ENCODE data around the gene EPHA7. TPM values are rescaled to one million over a fixed set of nuclear protein-coding genes. Genes with fewer than 3 reads are reported as not detected.

The EPHA7 gene
- total RNA-seq, 1 experiment from 2014 or later, result not detected

DNA sequence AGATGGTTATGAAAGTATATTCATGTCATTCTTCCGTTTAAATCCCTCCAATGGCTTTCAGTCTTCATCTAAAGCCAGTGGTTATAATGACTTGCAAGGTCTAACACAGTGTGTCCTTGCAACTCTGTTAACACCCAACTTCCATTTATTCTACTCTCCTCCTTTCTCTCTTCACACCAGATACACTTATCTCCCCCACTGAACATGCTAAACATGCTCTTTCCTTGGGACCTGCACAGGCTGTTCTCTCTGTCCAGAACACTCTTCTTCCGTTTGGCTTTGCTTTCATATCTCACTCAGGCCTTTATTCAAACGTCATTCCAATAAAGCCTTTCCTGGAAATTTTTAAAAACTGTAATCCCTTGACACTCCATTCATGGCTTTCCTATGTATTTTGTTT is 91.5 kb downstream of the EPHA7 start:
- H3K27ac ChIP-seq, result no peak overlapping the region
- no peaks in the 10 kb centered on the region for H3K36me3 ChIP-seq
- H3K4me3 ChIP-seq, result no peak overlapping the region
- H3K4me1 ChIP-seq (replicated peaks), result no peaks in the 10 kb centered on the region
- H3K27me3 ChIP-seq (replicated peaks), result no peaks in the 10 kb centered on the region
- H3K9me3 ChIP-seq (replicated peaks), result no peaks in the 10 kb centered on the region
- DNase-seq (ENCODE audit: low read depth in 1 of 2, low spot score in 2 of 2), result no peak

DNA sequence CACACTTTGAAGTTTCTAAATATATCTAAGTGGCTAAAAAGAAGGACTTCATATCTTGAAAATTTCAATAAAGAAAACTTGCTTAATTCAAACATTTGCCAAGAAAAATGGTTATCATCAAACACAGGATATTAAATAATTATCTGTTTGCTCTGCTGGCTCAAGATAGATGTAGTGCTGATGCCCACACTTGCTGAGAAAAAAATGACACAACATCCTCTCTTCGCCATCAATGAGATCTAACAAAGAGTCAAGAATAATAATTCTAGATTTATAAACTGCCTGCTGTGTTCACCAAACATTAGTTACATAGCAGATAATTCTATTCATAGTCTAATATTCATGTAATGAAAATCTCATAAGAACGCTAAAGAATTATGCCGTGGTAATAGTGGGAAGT is 93.6 kb downstream of the EPHA7 start:
- H3K27ac ChIP-seq, result no peak overlapping the region
- DNase-seq (ENCODE audit: low read depth in 1 of 2, low spot score in 2 of 2), result no peak
- H3K4me3 ChIP-seq, result no peak overlapping the region
- H3K36me3 ChIP-seq, result no peaks in the 10 kb centered on the region
- no peaks in the 10 kb centered on the region for H3K4me1 ChIP-seq (replicated peaks)
- H3K9me3 ChIP-seq (replicated peaks), result no peaks in the 10 kb centered on the region
- H3K27me3 ChIP-seq (replicated peaks), result no peaks in the 10 kb centered on the region

DNA sequence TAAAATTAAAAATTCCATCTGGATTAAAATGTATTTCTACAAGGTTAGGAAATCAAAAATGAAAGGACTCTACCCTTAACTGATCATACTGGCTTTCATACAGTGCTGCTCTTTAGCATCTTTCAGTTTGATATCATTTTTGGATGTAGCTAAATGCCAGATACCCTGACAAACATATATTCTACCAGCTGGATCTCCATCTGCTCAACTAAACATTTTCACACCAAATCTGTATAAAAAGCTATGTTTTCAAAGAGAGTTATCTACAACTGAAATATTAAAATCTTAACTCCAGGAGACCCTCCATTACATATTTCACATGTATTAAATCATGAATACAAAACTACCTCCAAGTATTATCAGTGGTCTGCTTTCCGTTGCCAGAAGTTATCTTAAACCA is 95.7 kb downstream of the EPHA7 start:
- H3K4me3 ChIP-seq, result no peak overlapping the region

DNA sequence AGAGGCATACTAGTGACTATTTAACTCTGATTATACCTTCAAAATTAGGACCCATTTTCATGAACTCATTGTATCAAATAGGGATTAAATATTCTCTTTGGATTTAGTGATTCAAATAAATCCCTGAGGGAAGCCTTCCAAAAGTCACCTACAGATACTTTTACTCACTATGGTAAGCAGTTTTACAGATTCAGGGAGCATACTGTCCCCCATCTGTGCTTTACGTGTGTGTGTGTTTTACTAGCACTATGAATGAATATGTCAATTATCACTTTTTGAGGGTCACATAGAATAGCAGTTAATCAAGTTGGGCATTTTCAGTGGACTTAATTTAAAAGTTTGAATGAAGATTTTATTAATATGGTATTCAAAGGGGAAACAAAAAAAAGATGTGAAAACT is 96.7 kb downstream of the EPHA7 start:
- H3K4me3 ChIP-seq, result no peak overlapping the region
- H3K27ac ChIP-seq, result no peak overlapping the region
- no peaks in the 10 kb centered on the region for H3K9me3 ChIP-seq (replicated peaks)
- no peaks in the 10 kb centered on the region for H3K36me3 ChIP-seq
- no peaks in the 10 kb centered on the region for H3K4me1 ChIP-seq (replicated peaks)
- no peak for DNase-seq (ENCODE audit: low read depth in 1 of 2, low spot score in 2 of 2)
- H3K27me3 ChIP-seq (replicated peaks), result no peaks in the 10 kb centered on the region

More for the DNA sequence above, 95.7 kb downstream of the EPHA7 start:
- no peak for DNase-seq (ENCODE audit: low read depth in 1 of 2, low spot score in 2 of 2)
- Histone ChIP-seq H3K27ac (no peak overlapping the region), H3K27me3 (replicated peaks) (no peaks in the 10 kb centered on the region), H3K36me3 (no peaks in the 10 kb centered on the region), H3K9me3 (replicated peaks) (no peaks in the 10 kb centered on the region), H3K4me1 (replicated peaks) (no peaks in the 10 kb centered on the region)

DNA sequence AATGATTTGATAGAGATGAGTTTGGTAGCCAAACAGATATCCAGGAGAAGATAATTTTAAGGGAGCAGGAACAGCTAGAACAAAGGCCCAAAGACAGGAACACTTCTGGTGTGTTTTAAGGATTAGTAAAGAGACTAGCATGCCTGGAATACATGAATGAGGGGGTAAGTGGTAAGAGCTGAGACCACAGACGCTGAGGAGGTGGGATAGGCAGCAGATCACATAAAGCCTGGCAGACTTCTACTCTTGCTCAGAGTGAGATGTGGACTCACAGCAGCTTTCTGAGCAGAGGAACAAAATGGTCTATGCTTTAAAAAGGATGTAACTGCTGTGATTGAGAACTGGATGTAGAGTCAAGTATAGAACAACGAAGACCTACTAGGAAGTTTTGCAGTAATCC is 100.1 kb downstream of the EPHA7 start:
- no peaks in the 10 kb centered on the region for H3K9me3 ChIP-seq (replicated peaks)
- no peak overlapping the region for H3K27ac ChIP-seq
- no peaks in the 10 kb centered on the region for H3K4me1 ChIP-seq (replicated peaks)
- no peak overlapping the region for H3K4me3 ChIP-seq
- no peaks in the 10 kb centered on the region for H3K36me3 ChIP-seq
- DNase-seq (ENCODE audit: low read depth in 1 of 2, low spot score in 2 of 2), result no peak
- H3K27me3 ChIP-seq (replicated peaks), result no peaks in the 10 kb centered on the region

DNA sequence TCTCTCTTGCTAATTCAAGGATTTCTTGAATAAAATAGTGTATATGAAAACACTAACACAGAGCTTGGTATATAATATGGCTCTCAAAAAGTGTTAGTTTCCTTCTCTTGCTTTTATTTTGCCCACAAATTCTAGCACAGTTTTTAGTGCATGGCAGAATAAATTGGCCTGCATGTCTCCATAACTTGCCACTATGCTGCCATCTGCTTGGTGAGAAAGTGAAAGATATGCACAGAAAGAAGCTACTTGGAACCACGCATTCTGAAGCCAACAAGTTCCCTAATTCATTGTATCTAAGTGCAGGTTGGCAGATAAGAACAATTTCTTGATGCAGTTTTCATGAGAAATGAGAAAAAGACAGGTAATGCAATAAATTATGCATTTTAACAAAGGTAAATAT is 101.2 kb downstream of the EPHA7 start:
- Histone ChIP-seq H3K9me3 (replicated peaks) (no peaks in the 10 kb centered on the region), H3K4me3 (no peak overlapping the region), H3K36me3 (no peaks in the 10 kb centered on the region), H3K4me1 (replicated peaks) (no peaks in the 10 kb centered on the region), H3K27me3 (replicated peaks) (no peaks in the 10 kb centered on the region), H3K27ac (no peak overlapping the region)
- DNase-seq (ENCODE audit: low read depth in 1 of 2, low spot score in 2 of 2), result no peak

DNA sequence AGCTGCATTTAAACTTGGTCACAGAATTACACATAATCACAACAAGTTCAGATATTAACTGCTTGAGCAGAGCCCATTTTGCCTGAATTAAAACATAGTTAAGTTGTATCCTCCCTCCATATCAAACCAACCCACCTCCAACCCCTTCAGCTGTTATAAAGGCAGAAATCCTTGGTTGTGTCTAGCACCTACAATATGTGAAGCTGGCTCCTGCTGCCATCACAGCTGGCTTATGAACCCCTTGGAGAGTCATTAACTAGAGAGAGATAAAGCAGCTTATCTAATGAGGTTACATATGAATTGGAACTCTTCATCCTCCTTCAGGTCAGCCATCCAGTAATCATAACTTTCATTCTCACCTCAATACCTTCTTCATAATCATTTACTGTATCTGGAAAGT is 101.8 kb downstream of the EPHA7 start:
- H3K27ac ChIP-seq, result no peak overlapping the region

DNA sequence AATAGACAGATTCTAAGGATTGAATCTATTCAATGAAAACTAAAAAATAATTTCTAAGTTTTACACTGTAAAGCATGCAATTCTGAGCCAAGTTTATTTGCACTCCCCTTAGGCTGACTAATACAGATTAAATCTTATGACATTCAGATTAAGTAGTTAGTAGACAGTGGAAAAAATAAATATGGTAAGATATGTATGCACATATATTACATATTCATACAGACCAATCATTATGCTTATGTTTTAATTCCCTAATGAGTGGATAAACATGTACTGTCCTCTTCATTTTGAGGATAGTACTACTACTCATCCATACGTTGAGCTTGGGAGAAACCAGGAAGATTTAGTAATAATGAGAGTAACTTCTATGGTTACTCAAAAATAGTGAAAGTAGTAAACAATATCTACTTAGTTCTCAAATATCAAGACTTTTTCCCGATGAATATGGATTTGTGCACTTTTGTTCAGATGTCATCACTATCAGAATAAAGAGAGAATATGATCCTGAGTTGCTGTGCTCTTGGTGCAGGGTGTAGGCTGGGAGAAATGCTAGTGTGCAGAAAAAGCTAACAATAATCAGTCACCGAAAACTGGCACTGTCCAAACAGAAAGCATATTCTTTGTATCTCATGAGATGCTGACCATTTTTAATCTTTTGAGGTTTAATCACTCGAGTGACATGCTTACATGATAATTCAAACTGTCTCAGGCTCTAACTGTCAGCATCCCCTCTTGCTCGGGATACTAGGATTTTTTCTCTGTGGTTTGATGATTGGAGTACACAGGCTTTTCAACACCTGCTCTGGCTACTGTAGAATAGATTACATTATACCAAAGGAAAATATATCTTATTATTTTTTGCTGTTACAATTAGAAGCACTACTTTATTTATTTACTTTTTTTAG is 111.6 kb downstream of the EPHA7 start:
- Histone ChIP-seq H3K9me3 (replicated peaks) (no peaks in the 10 kb centered on the region), H3K36me3 (no peaks in the 10 kb centered on the region)
- DNase-seq (ENCODE audit: low read depth in 1 of 2, low spot score in 2 of 2), result no peak

More for the DNA sequence above, 101.8 kb downstream of the EPHA7 start:
- Histone ChIP-seq H3K27me3 (replicated peaks) (no peaks in the 10 kb centered on the region), H3K36me3 (no peaks in the 10 kb centered on the region), H3K9me3 (replicated peaks) (no peaks in the 10 kb centered on the region), H3K4me3 (no peak overlapping the region), H3K4me1 (replicated peaks) (no peaks in the 10 kb centered on the region)
- DNase-seq (ENCODE audit: low read depth in 1 of 2, low spot score in 2 of 2), result no peak

DNA sequence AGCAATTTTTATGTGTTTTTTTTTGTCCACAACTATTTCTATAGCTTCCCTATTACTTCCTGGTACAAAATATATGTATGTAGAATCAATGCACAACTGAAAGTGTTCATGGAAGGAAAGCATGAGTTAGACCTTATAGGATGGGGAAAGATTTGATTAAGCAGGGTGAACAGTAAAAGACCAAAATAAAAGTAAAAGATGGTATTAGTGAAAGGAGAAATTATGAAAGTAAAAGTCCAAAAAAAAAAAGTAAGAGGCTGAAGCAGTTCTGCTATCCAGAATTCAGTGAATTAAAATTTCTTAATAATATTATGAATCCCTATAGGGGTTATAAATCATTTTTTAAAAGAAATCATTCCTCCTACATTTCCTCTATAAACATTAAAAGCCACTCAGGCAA is 114.3 kb downstream of the EPHA7 start:
- Histone ChIP-seq H3K27ac (no peak overlapping the region), H3K4me1 (replicated peaks) (no peaks in the 10 kb centered on the region), H3K9me3 (replicated peaks) (no peaks in the 10 kb centered on the region), H3K4me3 (no peak overlapping the region), H3K27me3 (replicated peaks) (no peaks in the 10 kb centered on the region), H3K36me3 (no peaks in the 10 kb centered on the region)
- DNase-seq (ENCODE audit: low read depth in 1 of 2, low spot score in 2 of 2), result no peak

More for the DNA sequence above, 111.6 kb downstream of the EPHA7 start:
- Histone ChIP-seq H3K4me1 (replicated peaks) (no peaks in the 10 kb centered on the region), H3K27ac (no peak overlapping the region), H3K4me3 (no peak overlapping the region), H3K27me3 (replicated peaks) (no peaks in the 10 kb centered on the region)

DNA sequence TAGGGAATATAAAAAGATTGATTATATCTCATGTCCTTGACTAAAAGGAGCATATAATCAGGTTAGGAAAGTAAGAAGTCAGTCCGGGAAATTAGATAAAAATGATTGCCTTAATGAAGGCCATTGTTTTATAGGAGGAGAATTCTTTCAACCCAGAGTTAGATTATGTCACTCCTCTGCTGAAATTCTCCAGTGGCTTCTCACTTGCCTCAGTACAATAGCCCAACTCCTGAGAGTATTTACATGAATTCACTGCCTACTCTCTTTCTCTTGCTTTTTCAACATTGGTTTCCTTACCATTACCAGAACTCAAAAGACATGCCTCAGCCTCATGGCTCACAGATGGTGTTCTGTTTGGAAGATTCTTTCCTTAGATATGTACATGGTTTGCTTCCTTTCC is 114.9 kb downstream of the EPHA7 start:
- no peaks in the 10 kb centered on the region for H3K9me3 ChIP-seq (replicated peaks)
- no peaks in the 10 kb centered on the region for H3K4me1 ChIP-seq (replicated peaks)
- H3K4me3 ChIP-seq, result no peak overlapping the region
- no peaks in the 10 kb centered on the region for H3K36me3 ChIP-seq
- H3K27ac ChIP-seq, result no peak overlapping the region
- H3K27me3 ChIP-seq (replicated peaks), result no peaks in the 10 kb centered on the region
- DNase-seq (ENCODE audit: low read depth in 1 of 2, low spot score in 2 of 2), result no peak

DNA sequence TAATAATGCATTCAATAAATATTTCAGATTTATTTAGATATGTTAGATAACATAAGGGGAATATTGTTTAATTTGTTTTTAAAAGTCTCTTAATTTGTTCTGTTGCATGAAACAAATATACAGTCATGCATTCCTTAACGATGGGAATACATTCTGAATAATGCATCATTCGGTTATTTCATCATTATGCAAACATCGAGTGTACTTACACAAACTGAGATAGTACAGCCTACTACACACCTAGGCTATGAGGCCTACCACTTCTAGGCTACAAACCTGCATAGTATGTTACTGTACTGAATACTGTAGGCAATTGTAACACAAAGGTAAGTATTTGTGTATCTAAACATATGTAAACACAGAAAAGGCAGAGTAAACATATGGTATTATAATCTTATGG is 118.7 kb downstream of the EPHA7 start:
- no peaks in the 10 kb centered on the region for H3K4me1 ChIP-seq (replicated peaks)
- H3K9me3 ChIP-seq (replicated peaks), result no peaks in the 10 kb centered on the region
- no peak overlapping the region for H3K4me3 ChIP-seq
- no peaks in the 10 kb centered on the region for H3K27me3 ChIP-seq (replicated peaks)
- DNase-seq (ENCODE audit: low read depth in 1 of 2, low spot score in 2 of 2), result no peak
- no peaks in the 10 kb centered on the region for H3K36me3 ChIP-seq
- no peak overlapping the region for H3K27ac ChIP-seq

DNA sequence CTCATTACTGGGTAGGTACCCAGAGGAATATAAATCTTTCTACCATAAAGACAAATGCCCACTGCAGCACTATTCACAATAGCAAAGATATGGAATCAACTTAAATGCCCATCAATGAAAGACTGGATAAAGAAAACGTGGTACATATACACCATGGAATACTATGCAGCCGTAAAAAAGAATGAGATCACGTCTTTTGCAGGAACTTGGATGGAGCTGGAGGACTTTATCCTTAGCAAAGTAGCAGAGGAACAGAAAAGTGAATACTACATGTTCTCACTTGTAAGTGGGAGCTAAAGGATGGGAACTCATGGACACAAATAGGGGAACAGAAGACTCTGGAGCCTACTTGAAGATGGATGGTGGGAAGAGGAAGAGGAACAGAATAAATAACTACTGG is 119.7 kb downstream of the EPHA7 start:
- H3K4me1 ChIP-seq (replicated peaks), result no peaks in the 10 kb centered on the region
- no peak for DNase-seq (ENCODE audit: low read depth in 1 of 2, low spot score in 2 of 2)
- H3K27me3 ChIP-seq (replicated peaks), result no peaks in the 10 kb centered on the region
- H3K27ac ChIP-seq, result no peak overlapping the region
- no peaks in the 10 kb centered on the region for H3K9me3 ChIP-seq (replicated peaks)
- H3K36me3 ChIP-seq, result no peaks in the 10 kb centered on the region
- H3K4me3 ChIP-seq, result no peak overlapping the region

DNA sequence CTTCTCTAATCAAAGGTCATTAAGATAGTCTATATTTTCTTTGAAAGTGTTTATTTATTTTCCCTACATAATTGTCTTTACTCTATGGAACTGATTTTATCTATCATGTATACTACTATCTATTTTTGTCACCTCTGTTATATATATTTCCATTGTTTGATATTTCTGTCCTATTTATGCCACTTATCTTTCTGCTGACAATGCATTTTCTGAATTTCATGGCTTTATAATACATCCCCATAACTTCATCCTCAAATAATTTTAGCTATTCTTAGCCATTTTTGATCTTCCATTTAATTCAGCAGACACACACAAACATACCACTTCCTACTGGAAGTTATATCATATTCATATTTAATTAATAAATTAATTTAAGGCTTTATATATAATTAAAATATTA is 123.7 kb downstream of the EPHA7 start:
- Histone ChIP-seq H3K27ac (no peak overlapping the region), H3K36me3 (no peaks in the 10 kb centered on the region)
- DNase-seq (ENCODE audit: low read depth in 1 of 2, low spot score in 2 of 2), result no peak

DNA sequence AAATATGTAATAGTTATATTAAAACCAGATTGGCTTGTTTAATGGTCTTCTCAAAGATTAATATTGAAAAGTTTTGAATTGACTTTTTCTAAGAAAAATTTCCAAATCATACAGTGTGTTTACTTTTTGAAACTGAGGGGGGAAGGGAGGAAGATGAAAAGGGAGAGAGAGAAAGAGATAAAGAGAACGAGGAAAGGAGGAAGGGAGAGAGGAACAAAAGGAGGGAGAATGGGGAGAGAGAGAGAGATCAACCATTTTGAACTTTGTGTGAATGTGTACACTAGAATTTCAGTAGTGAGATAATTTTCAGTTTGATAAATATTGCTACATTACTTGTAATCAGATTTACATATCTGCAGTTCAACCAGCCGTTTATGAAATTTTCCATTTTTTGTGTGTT is 124.5 kb downstream of the EPHA7 start:
- Histone ChIP-seq H3K9me3 (replicated peaks) (no peaks in the 10 kb centered on the region), H3K4me3 (no peak overlapping the region), H3K36me3 (no peaks in the 10 kb centered on the region), H3K27ac (no peak overlapping the region), H3K4me1 (replicated peaks) (no peaks in the 10 kb centered on the region), H3K27me3 (replicated peaks) (no peaks in the 10 kb centered on the region)
- DNase-seq (ENCODE audit: low read depth in 1 of 2, low spot score in 2 of 2), result no peak

More for the DNA sequence above, 123.7 kb downstream of the EPHA7 start:
- H3K4me1 ChIP-seq (replicated peaks), result no peaks in the 10 kb centered on the region
- H3K4me3 ChIP-seq, result no peak overlapping the region
- no peaks in the 10 kb centered on the region for H3K27me3 ChIP-seq (replicated peaks)
- no peaks in the 10 kb centered on the region for H3K9me3 ChIP-seq (replicated peaks)

DNA sequence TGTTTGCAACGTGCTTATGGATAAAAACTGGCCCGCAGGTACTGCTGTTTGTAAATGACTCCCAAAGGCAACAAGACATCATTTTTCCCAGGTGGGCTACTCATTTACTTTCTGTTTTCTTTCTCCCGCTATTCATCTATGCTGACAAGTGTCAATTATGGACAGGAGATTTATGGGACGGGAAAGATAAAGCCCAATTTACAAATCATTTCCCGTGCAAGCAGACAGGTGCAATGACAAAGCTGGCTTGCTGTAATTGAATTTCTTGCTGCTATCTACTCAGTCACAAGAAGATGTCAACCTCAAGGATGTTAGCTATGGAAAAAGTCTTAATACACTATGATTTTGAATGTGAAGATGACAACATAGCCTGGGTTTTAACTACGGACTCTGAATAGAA is 125.5 kb downstream of the EPHA7 start:
- H3K27ac ChIP-seq, result no peak overlapping the region
- no peaks in the 10 kb centered on the region for H3K27me3 ChIP-seq (replicated peaks)
- H3K9me3 ChIP-seq (replicated peaks), result no peaks in the 10 kb centered on the region
- no peaks in the 10 kb centered on the region for H3K4me1 ChIP-seq (replicated peaks)
- DNase-seq (ENCODE audit: low read depth in 1 of 2, low spot score in 2 of 2), result no peak
- H3K36me3 ChIP-seq, result no peaks in the 10 kb centered on the region
- no peak overlapping the region for H3K4me3 ChIP-seq
